Stimulated activated CD8-positive, alpha-beta memory T cell treated with anti-CD3 and anti-CD28 coated beads, Interleukin-7, amount 100 ng/mL, for 4 hours (primary cell): ENCODE results near the gene C12orf43.
A peak's percentile ranks its signal among the peaks of the same experiment; 100 is the strongest.
"Not testable (repeated sequence)": the region's sequence is repeated elsewhere in the genome, so short reads cannot be mapped to it uniquely, and the experiment has no call there.

ENCODE experiments used
- DNase-seq, 2 donors: peaks; one replicate each; pipeline ENCODE4 v3.0.0-alpha.2; 2020; ENCODE audit warnings: low read depth in 2 of 2

The C12orf43 gene, protein sequence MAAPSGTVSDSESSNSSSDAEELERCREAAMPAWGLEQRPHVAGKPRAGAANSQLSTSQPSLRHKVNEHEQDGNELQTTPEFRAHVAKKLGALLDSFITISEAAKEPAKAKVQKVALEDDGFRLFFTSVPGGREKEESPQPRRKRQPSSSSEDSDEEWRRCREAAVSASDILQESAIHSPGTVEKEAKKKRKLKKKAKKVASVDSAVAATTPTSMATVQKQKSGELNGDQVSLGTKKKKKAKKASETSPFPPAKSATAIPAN

DNA sequence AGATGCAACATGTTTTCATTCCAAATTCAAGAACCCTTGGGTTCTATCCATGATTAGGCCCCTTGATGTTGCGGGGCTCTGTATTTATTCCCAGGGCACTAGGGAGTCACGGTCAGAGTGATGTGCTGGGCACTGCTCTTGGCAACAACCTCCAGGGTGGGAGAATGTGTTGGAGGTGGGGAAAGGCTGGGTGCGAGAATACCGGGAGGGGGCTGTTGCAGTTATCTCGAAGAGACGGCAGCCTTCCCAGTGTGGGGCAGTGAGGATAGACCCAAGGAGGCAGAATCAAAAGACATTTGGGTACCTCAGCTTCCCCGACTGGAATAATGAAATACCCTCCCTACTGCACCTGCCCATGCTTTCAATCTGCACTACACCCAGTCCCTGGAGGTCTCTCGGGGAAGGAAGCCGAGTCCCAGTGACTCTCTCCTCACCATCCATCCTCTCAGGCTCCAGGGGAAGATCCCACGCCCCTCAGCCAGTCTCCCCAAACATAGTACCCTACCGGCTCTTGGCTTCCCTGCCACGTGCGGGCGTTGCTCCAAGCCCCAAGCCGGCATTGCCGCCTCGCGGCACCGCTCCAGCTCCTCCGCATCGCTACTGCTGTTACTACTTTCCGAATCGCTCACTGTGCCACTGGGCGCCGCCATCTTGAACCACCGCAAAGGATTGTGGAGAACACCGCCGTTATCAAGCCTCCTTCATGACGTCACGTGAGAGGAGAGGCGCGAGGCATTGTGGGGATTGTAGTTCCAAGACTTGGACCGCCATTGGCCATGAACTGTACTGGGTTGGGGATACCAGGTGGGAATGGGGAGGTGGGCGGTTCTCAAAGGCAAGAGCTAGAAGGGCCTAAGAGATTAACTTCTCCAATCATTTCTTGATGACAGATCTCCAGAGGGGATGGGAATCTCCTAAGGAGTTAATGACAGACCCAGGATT lies at the start of gene C12orf43:
Gene C12orf43, minus strand, starts transcription at position 663 of the 942 bp plus-strand sequence. Its CDS starts 13 bp downstream, at position 650.
- DNase-seq = peak; percentile 84 to 91

DNA sequence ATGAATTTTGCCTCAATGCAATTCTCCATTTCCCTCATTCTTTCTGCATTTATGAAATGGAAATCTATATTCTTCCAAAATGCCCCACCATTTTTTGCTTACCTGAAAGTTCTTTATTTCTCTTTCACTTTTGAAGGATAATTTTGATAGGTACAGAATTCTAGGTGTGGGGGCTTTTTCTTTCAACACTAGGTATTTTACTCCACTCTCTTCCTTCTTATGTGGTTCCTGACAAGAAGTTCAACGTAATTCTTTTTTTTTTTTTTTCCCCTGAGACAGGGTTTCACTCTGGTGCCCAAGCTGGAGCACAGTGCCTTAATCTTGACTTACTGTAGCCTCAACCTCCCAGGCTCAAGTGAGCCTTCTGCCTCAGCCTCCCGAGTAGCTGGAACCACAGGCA lies 49.1 kb upstream of the C12orf43 start:
- no peak for DNase-seq

DNA sequence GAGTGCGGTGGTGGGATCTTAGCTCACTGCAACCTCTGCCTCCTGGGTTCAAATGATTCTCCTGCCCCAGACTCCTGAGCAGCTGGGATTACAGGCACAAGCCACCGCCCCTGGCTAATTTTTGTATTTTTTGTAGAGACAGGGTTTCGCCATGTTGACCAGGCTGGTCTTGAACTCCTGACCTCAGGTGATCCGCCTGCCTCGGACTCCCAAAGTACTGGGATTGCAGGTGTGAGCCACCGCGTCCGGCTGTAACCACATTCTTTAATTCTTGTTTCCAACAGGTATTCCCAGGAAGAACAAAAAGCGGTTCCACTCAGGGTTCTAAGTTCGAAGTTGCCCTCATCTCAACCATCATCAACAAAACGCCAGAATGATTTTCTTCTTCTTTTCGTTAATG lies 48.3 kb upstream of the C12orf43 start:
- DNase-seq = not testable (repeated sequence)

DNA sequence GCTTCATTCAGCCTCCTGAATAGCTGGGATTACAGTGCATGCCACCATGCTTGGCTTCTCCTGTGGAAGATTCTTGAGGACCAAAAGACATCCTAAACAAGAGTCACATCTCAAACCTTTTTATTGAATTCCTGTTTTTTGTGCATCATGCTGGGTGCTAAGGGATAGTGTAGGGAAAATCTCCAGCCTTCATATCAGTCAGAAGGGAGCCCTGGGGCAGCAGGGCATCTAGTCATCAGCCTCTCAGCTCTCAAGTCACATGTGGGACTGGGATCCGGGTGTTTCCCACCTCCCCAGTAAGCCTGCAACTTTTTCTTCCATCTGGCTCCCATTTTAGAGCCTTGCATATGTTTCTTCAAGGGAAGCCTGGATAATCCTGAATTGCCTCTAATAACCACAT lies 47.8 kb upstream of the C12orf43 start:
- no peak for DNase-seq

DNA sequence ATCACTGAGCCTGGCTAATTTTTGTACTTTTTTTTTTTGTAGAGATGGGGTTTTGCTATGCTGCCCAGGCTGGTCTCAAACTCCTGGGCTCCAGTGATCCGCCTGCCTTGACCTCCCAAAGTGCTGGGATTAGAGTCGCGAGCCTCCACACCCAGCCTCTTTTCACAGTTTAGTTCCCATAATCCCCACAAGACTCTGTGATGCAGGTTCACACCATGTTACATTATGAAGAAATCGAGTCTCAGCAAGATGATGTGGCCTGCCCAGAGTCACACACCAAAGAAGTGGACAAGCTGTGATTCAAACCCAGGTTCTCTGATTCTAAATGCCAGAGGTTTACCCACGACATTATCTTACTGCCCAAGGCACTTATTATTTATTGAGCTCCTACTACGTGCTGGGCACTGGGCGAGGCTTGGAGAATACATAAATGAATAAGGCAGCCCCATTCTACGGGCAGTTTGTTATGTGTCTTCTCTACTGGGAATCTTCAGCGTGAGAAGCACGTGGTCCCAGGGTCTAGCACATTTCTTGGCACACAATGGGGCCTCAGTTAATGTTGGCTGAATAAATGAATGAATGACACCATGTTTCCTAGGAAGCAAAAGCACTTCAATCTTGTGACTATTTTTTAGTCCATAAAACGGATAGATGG lies 46.2 kb upstream of the C12orf43 start:
- DNase-seq = no peak

DNA sequence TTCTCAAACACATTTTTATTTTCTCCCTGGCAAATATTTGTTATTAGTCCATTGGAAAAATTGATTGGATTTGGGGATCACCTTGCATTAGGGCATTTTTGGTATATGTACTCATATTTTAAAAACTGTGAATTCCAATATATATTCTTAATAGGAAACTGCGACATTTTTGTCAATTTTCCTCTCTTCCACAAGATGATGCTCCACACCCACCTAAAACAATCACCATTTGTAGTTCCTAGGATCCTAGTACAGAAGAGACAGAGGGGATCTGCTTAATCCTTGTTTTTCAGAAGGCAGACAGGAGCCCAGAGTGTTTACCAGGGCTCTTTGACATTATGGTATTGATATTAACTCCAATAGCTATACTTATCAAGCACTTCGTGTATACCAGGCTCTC lies 45.5 kb upstream of the C12orf43 start:
- no peak for DNase-seq

DNA sequence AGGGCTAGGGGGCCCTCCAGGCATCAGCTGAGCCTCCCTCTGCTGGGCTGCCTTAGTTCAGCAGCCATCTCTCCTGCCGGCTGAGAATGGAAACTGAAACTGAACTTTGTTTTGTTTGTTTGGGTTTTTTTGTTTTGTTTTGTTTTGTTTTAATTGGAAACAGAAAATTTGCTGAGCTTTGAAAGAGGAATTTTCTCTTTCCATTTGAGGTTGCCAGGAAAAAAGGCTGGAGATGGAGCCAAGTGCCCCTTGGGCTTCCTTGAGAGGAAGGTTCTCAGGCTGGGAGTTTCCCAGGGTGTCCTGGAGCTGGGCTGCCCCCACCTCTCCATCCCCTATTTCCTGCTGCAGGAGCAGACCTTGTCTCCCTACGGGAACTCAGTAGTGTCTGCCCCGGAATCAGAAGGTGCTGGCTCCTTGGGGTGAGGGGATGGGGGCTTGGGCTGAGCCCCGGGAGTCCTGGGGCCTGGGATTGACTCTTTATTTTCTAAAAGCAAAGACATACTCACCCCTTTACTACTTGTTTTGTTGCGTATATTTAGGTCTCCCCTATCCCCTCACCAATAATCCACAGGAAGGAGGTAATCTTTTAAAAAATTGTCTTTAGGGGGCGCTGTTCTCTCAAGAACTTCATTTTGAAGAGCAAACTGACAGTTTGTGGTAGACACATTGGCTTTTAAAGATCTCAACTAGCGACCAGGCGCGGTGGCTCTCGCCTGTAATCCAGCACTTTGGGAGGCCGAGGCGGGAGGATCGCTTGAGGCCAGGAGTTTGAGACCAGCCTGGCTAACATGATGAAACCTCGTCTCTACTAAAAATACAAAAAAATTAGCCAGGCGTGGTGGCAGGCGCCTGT lies 44.1 kb upstream of the C12orf43 start:
- DNase-seq = peak; percentile 44 to 53

DNA sequence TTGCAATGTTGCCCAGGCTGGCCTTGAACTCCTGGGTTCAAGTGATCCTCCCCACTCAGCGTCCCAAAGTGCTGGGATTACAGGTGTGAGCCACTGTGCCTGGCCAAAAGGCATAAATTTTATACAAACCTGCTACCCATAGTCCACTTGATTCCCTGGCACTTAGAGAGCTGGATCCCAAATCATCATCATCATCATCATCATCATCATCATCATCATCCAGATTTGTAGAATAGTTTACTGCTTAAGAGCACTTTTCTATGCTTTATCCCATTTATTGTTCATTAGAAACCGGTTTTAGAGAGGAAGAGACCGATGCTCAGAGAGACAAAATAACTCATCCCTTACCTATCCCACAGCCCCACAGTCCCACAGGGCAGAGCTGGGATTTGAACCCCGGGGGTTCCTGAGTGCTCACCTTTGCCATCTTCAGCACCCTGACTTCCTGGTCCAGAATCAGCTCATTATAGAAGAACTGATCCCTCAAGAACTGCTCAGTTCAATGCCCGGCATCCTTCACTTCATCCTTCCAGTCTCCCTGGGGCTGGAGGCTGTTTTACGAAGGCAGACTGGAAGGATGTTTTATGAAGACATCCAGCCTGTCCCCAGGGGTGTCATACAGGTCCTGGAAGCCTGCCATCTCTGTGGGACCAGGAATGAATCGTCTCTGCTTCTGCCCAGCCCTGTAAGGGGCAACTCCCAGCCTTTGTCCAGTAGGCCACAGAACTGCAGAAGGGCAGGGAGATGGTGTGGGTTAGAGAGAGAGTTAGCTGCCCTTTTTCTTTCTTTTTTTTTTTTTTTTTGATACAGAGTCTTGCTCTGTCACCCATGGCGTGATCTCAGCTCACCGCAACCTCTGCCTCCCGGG lies 43.0 kb upstream of the C12orf43 start:
- no peak for DNase-seq

DNA sequence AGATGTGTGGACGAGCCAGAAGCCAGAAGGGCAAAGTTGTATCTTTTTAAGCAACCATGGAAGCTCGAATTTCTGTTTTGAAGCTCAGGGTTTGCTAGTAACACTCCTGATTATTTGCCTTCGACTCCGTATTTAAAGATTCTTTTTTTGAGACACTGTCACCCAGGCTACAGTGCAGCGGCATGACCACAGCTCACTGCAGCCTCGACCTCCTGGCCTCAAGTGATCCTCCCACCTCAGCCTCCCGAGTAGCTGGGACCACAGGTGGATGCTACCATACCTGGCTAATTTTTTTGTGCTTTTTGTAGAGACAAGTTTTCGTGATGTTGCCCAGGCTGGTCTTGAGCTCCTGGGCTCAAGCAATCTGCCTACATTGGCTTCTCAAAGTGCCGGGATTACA lies 41.5 kb upstream of the C12orf43 start:
- no peak for DNase-seq

DNA sequence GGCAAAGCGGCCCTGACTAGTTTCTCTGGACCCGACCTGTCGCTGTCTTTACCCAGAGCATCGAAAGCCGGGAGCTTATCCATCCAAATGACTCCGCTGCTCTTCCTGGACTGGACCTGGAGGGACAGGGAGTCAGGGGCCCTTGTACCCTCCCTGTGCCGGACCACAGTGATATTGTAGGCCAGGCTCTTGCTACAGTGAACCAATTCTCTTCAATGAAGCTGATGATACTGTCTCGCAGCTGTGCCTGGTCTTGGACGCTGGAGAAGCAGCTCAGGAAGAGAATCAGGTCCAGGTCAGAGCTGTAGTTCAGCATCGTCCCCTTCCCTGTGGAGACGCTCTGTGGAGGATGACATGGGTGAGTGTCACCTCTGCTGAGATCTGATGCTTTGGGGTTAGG lies 37.4 kb upstream of the C12orf43 start:
- DNase-seq = no peak

DNA sequence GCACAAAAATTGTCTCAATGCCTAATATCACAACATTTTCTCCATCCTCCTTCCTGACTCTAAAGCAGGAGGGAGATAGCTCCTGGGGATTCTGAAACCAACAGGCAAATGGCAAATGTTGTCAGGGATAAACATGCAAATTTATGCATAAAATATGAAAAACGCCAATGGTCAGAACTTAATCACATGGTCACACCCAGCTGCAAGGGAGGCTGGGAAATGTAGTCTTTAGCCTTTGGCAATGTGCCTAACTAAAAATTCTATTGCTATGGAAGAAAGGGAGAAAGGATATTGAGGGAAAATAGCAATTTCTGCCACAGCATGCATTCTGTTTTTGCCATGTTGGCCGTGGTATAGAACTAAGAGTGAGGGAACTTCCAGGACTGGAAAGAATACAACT lies 34.4 kb upstream of the C12orf43 start:
- DNase-seq = no peak

DNA sequence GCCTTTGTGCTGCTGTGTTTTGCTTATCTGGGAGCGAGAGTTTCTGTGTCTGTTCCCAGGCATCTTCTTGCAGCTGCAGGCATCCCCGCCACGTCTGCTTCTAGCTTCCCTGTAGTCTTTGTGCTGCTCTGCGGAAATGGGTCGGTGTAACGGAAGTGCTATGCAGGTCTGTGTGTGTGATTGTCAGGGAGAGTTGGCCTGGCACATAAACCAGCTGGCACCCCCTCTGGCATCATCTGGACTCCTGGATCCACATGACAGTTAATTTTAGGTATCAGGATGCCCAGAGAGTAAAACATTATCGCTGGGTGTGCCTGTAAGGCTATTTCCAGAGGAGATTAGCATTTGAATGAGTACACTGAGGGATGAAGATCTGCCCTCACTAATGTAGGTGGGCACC lies 32.2 kb upstream of the C12orf43 start:
- no peak for DNase-seq

DNA sequence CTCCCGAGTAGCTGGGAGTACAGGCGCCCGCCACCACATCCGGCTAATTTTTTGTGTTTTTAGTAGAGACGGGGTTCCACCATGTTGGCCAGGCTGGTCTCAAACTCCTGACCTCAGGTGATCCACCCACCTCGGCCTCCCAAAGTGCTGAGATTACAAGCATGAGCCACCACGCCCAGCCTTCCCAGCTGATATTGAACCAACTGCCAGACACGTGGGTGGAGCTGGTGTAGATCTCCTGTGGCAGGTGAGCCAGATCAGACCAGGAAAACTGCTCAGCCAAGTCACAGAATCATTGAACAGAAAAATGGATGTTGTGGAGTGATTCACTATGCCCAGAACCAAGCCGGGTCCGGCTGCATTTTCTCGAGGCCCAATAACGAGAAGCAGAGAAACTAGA lies 31.1 kb upstream of the C12orf43 start:
- not testable (repeated sequence) for DNase-seq

DNA sequence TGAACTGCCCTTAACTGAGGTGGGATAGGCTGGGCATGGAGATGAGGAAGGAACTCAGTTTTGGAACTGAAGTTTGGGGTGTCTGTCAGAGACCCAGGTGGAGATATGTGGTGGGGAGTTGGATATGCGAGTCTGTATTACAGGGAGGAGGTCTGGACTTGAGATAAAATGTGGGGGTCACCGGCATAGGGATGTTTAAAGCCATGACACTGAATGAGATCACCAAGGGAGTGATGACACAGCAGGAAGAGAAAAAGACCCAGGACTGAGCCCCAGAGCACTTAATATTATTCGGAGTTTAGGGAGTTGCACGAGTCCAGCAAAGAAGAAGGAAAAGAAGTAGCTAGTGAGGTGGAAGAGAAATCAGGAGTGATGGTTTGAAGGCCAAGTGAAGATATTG lies 26.8 kb upstream of the C12orf43 start:
- DNase-seq = no peak

DNA sequence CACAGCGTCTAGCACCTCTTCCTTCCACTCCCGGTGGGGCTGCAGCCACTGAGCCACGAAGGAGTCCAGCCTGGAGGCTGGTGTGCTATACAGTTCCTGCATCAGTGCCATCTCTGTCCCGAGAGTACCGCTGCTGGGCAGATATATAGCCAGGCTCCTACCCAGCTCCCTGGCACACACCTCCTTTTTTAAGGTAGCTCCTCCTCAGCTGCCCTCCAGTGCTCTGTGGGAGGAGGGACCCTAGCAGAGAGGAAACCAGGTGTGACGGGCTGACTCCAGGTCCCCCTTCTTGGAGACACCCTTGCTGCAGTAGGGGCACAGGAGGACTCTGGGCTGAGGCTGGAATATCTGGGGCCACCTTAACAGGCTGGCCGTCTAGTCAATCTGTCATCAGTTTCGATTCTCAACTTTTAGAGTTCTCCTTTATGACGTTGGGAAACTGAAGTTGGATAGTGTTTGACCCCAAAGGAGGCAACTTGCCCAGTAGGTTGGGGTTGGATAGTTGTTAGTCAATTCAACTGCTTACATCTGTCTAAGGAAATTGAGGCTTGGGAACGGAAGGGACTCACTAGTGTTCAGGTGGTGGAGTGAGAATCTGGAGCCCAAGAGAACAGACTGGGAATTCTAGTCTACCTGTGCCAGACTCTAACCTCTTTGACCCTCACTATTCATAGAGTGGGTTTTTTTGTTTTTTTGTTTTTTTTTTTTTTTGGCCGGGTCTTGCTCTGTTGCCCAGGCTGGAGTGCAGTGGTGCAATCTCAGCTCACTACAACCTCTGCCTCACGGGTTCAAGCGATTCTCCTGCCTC lies 22.8 kb upstream of the C12orf43 start, which contains the start of gene OASL:
Gene OASL, minus strand, starts transcription at position 386 of the 808 bp plus-strand sequence. Its CDS starts 275 bp downstream, at position 111.
- DNase-seq = peak; percentile 46

DNA sequence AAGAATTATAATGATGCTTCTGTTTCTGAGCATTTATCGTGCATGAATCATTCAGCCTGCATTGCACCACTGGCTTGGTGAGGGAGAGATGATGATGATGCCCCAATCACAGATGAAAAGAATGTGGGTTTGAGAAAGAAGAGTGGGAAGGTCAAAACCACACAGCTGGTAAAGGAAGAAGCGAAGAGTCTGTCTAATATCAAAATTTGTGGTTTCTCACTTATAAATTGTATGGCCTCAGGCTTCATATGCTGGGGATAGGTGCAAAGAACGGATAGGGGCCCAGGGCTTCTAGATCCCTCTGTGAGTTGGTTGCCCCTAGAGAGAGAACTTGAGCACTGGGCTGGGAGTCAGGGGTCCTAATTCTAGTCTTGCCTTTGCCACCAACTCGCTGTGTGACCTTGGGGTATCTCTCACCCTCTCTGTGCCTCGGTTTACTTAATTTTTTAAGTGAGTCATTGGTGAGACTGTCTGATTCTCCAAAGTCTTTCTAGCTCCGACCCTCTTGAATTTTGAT lies 20.6 kb upstream of the C12orf43 start:
- peak in 1 of 2 donors; percentile 28 for DNase-seq

DNA sequence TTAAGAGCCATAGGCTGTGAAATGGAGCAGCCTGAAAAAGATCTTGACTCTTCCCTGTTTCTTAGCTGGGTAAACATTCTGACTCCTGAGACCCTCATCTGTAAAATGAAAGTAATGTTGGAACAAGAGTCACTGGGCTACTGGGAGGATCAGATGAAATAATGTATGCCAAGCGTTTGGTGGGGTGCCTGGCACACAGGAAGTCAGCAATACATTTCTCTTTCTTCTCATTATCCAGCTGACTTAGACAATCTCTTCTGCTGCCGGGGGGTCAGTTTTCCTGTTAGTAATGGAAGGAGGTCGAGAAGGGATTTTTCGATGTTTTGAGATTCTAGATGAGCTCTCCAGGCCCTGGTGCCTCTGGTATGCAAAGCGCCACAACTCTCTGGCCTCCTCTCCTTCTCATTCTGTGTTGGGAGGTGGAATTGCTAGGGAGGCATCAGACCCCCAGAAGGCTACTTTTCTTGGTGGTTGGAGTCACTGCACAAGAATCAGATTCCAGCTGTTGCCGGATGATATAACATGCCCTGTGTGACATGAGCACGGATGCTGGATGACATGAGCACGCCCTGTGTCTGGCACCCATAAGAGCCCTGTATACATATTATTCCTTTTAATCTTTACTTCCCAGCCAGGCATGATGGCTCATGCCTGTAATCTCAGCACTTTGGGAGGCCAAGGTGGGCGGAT lies 18.5 kb upstream of the C12orf43 start:
- no peak for DNase-seq

DNA sequence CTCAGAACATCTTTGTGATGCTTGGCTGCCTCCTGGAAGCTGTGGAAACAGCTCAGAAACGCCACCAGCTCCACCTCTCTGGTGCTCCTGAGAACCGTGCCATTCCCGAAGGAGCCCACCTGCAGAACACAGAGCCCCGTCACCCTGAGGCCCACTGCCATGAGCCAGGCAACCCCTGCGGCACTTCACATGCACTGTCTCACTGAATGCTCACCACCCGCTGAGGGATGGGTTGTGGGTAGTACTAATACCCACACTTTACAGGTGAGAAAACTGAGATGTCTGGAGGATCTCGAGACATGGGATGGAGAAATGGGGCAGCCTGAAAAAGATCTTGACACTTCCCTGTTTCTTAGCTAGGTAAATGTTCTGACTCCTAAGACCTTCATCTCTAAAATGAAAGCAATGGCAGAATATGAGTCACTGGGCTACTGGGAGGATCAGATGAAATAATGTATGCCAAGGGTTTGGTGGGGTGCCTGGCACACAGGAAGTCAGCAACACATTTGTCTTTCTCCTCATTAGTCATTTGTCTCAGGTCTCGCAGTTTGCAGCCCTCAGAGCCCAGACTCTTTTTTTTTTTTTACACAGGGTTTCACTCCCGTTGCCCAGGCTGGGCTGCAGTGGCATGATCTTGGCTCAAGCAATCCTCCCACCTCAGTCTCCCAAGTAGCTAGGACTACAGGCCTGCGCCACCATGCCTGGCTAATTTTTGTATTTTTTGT lies 17.5 kb upstream of the C12orf43 start:
- DNase-seq = peak; percentile 58 to 67
